HK-2 (cell line): Measurements from ENCODE around the gene TBX10.
"Not testable (repeated sequence)": the region's sequence is repeated elsewhere in the genome, so short reads cannot be mapped to it uniquely, and the experiment has no call there.

ENCODE experiments used
- DNase-seq: peaks from one replicate; pipeline ENCODE4 v3.0.0-alpha.2; 2018; ENCODE audit not compliant: unreplicated experiment

The TBX10 gene

DNA sequence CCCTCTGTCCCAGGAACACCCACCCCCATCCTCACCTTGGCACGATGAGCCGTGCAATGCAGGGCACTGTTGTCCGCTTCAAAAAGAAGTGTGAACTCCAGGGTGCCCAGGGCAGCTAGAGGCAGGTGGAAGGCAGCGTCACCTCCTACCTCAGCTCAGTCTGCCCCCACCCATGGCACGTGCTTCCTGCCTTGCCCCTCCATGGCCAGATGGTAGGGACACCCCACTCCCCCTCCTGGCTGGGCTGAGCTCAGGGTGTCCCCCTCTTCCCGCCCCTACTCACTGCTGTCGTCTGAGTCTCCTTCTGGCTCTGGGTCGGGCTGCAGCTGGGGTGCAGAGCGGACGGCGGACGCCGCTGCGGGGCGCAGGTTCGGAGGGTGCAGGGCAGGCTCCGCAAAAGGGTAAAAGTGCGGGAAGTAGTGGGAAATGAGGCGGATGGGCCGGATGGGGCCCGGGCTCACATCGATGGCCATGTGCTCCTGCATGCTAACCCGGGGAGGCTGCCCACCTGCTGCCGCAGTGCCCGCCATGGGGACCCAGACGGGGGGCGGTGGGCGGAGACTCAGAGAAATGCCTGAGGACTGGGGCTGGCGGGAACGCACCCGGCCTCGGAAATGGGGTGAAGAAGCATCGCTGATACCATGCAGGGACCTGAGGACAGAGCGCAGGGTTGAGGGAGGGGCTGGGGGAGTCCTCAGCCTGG, 23.7 kb downstream of the TBX10 start:
- DNase-seq: no peak

- DNase-seq: peak; percentile 41
These were observed 24.5 kb downstream of the TBX10 start for GRCh38 chr11:67614730-67615714.

- no peak for DNase-seq
These were observed 25.4 kb downstream of the TBX10 start for GRCh38 chr11:67613960-67614715.

DNA sequence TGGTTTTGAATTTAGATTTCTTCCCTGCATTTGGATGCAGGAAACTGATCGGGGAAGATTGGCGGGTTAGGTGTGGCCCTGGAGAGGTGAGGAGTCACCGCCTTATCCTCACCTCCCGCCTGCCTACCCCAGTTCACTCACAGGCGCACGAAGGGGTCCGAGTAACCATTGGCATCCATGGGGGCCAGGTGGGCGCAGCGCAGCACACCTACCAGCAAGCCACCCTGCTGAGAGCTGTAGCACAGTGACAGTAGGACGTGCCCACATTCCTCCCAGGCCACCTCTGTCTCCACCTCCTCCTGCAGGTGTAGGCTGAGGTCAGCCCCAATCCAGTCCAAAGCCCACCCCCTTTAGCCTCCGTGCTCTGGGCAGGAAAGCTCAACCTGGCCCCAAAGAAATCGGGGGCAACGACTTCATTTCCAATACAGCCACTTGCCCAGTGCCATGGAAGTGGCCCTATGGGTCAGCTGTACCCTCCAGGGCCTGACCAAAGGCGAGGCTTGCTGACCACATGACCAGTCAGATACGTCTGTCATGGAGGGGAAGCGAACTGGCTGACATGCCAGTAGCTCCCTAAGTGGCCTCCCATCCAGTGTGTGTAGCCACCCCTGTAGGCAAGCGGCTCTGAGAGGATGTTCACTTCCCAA, 26.1 kb downstream of the TBX10 start:
- no peak for DNase-seq

DNA sequence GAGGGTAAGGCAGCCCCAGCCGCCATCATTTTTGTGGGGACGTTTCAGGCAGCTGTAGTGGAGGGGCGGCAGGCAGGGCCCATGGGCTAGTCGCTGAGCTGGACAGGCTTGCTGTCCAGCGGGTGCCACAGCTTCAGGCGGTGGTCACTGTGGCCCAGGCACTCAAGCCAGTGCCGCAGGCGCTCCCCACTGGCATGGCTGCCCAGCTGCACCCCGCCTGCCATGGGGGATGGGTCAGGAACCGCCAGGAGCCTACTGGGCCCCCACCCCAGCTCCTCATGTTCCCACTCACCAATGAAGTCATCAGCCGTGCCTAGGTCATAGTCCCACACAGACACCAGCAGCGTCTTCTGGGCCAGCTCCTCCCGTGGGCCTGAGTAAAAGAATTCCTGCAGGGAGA, 26.8 kb downstream of the TBX10 start:
- DNase-seq: no peak

- no peak for DNase-seq
These were observed 27.6 kb downstream of the TBX10 start for GRCh38 chr11:67611704-67612587.

- DNase-seq: no peak
These were observed 28.4 kb downstream of the TBX10 start for GRCh38 chr11:67611165-67611564.

DNA sequence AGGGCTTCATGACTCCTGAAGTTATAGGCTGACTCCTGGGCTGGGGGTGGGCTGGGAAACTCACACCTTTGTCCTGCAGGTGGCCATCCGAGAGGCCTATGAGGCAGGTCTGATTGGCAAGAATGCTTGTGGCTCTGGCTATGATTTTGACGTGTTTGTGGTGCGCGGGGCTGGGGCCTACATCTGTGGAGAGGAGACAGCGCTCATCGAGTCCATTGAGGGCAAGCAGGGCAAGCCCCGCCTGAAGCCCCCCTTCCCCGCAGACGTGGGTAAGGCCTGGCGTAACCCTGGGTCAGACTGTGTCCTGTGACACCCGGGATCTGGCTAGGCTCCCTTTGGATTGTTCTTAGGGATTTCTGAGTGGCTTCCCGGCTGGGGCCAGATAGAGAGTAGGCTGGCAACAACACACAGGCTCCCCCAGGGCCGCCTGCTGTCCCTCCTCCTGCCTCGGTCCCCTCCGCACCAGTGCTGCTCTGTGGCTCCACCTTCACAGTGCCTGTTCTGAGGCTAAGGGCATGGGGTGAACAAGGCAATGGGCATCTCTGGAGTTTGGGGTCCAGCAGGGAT, 29.2 kb downstream of the TBX10 start:
- DNase-seq: no peak

DNA sequence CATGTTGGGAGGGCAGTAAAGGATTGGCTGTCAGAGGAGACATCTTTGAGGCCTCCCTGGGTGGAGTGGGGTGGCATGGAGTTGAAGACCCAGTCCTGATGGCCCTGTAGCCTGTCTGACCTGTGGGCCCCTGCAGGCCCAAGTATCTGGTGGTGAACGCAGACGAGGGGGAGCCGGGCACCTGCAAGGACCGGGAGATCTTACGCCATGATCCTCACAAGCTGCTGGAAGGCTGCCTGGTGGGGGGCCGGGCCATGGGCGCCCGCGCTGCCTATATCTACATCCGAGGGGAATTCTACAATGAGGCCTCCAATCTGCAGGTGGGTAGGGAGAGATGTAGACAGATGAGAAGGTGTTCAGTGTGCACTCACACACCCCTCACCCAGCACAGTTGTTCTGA, 30.2 kb downstream of the TBX10 start:
- no peak for DNase-seq

DNA sequence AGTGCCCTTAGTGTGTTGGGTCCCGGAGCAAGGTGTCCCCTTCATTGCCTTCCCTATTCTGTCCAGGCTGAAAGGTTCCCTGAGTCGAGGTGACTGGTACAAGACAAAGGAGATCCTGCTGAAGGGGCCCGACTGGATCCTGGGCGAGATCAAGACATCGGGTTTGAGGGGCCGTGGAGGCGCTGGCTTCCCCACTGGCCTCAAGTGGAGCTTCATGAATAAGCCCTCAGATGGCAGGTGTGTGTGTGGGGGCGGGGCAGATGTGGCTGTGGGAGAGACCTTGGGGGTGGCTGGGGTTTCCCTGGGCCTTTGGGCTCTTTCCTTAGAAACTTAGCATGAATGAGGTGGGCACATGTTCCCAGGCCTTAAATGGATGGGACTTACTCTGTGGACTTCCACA, 31.1 kb downstream of the TBX10 start:
- DNase-seq: no peak

- DNase-seq: no peak
These were observed 32.1 kb downstream of the TBX10 start for GRCh38 chr11:67607507-67607906.

DNA sequence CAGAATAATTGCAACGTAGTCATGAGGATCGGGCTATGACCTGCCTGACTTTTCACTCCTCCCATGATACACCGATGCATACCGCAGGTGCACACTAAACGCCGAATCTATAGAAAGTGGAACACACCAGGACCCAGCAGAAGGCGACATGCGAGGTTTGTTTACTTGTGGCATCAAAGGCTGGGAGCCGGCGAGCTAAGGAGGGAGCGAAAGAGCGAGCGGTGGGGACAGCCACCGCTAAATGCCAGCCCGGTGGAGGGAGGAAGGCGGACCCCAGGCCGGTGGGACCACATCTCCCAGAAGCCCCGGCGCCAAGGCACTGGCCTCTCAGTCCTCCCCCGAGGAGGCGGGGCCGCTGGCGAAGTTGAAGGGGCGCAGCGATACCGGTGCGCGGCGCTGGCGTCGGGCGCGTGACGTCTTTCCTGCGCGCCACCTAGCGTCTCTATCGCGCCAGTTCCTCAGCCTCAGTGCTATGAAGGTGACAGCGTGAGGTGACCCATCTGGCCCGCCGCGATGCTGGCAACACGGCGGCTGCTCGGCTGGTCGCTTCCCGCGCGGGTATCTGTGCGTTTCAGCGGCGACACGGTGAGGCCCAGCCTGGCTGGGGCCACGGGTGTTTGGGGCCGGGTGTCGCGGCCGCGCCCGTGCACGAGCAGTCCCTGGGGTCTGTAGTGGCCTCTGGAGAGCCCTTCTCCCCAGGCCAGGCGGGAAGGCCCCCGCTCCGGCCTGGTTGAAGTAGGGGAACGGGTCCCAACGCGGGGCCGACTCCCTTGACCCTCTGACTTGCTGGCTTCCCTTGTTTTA, 32.9 kb downstream of the TBX10 start, which contains the start of gene NDUFV1:
NDUFV1 (plus strand) TSS at position 445 of the 804 bp plus-strand sequence; CDS start at position 514, 69 bp downstream.
- DNase-seq: peak; percentile 86

DNA sequence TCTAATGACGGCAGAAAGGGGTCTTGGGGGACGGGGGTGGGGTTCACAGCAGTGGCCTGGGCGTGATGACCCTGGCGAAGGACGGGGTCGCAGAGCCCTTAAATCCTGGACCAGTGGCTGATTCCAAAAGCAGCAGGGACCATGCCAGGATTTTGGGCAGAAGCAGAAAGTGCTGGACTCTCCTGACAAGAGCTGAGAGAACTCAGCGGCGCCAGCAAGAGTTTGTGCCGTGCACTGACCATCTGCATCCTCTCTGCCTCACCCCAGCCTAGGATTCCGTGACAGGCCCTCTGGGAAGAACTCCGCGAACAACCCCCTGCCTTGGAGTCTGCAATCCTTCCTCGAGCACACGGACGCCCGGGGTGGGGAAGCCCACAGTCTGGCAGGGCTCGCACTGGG, 33.5 kb downstream of the TBX10 start:
- no peak for DNase-seq

DNA sequence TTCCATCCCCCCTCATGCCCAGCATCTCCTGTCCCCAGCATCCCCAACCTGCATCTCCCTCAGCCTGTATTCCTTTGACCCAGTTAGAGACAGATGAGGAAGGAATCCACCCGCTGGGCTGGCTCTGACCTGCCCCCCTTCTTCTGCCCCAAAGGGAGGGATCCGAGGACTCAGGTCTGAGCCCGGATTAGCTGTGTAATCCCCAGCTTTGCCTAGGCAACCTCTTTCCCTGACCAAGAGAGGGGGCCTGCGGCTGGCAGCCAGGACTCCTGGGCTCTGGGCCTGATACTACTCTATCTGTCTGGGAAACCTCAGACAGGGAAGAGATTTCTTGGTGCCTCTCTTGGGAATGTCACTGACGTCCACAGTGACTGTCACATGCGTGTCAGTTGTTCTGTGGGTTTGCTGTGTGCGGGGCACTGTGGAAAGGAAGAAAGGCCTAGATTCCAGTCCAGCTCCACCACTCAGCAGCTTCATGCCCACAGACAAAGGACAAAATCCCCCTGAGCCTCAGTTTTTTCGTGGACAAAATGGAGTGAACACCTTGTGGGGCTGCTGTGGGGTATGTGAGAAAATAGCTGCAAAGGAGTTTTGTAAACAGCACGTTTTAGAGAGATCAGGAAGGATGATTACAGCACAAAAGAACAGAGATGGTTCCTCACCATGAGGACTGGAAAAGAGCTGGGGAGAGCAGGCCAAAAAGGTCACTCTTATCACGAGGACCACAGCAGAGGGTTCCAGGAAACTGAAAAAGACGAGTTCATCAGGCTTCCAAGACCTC, 34.1 kb downstream of the TBX10 start:
- DNase-seq: no peak

DNA sequence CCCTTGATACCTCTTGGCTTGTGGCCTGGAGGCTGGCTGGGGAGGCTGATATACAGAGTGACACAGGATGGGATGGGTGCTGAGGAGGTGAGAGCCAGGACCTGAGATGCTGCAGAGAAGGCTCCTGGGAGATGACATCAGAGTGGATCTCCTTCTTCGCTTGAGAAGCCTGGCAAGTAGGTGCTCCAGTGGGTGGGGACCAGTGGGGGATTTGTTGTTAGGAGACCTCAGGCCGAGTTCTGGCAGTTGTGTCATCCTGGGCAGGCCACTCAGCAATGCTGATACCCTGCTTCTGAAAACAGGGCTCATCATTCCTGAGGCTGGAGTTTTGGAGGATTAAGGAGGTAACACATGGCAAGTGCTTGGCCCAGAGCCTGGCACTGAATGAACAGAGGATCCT, 34.7 kb downstream of the TBX10 start:
- no peak for DNase-seq

GRCh38 chr11:67604119-67604518, 35.4 kb downstream of the TBX10 start:
- not testable (repeated sequence) for DNase-seq

GRCh38 chr11:67601098-67601497, 38.5 kb downstream of the TBX10 start:
- no peak for DNase-seq

GRCh38 chr11:67600324-67601029, 39.1 kb downstream of the TBX10 start:
- no peak for DNase-seq
